Small intestine (tissue), 7 donors: ENCODE measurements around the gene LIMS2. TPM values are rescaled to one million over a fixed set of nuclear protein-coding genes. Genes with fewer than 3 reads are reported as not detected.

Experiments
- DNase-seq, 2 donors: peaks; one replicate each; pipeline versions ENCODE4 v3.0.0 to v3.0.0-alpha.2; 2013
- FAIRE-seq: peaks from 2 replicates; lab custom pipeline; 2012; peaks lifted over from hg19 to GRCh38; lab: Jason Lieb, UNC
- H3K27ac ChIP-seq, 3 donors: one replicate each; pipeline ENCODE4 v1.5.1; 2013; ENCODE audit warnings: low read length in 2 of 3, mild to moderate bottlenecking in 2 of 3, control low read depth in 1 of 3, inconsistent platforms in 1 of 3, low read depth in 1 of 3, moderate library complexity in 1 of 3
- H3K27me3 ChIP-seq, 3 donors: one replicate each; pipeline ENCODE4 v1.6.1; 2013; ENCODE audit warnings: low read length in 3 of 3, inconsistent platforms in 1 of 3; ENCODE audit not compliant: control insufficient read depth in 3 of 3, insufficient read depth in 3 of 3
- H3K36me3 ChIP-seq, 3 donors: one replicate each; pipeline ENCODE4 v1.6.1; 2013; ENCODE audit warnings: low read length in 3 of 3, inconsistent platforms in 1 of 3, low read depth in 1 of 3, mild to moderate bottlenecking in 1 of 3, moderate library complexity in 1 of 3; ENCODE audit not compliant: control insufficient read depth in 3 of 3, insufficient read depth in 2 of 3
- H3K4me1 ChIP-seq, 3 donors: one replicate each; pipeline ENCODE4 v1.6.1; 2013; ENCODE audit warnings: low read length in 2 of 3, inconsistent platforms in 1 of 3, low read depth in 1 of 3, mild to moderate bottlenecking in 1 of 3, moderate library complexity in 1 of 3; ENCODE audit not compliant: control insufficient read depth in 3 of 3, insufficient read depth in 2 of 3
- H3K4me3 ChIP-seq, 3 donors: one replicate each; pipeline ENCODE4 v1.5.1; 2013; ENCODE audit warnings: low read length in 3 of 3, control low read depth in 1 of 3, inconsistent platforms in 1 of 3, low read depth in 1 of 3, mild to moderate bottlenecking in 1 of 3, moderate library complexity in 1 of 3
- H3K9me3 ChIP-seq, 2 donors: one replicate each; pipeline ENCODE4 v1.6.1; 2013; ENCODE audit warnings: low read depth in 1 of 2, low read length in 1 of 2; ENCODE audit not compliant: control insufficient read depth in 2 of 2, insufficient read depth in 1 of 2
- WGBS, 3 donors: extraction: QIAGEN DNeasy Blood & Tissue Kit; methylation state at CpG; one replicate each; pipeline ENCODE4 v1.1.7; 2013; 5-methylcytosine and 5-hydroxymethylcytosine counted together
- polyA plus RNA-seq, 4 donors: library from polyadenylated mRNA; stranded (reverse) in 3 of 4; unstranded in 1 of 4; fragments of 200-250 nt in 3 of 4; fragments of 120-200 nt in 1 of 4; gene quantifications; one replicate each; pipeline versions ENCODE4 v1.2.1 to v1.2.3, GENCODE V29; 2013
- donor health status: healthy with polysubstance abuse.
- donor health status: control.
- donor health status: control.
- donor health status: Bipolar disorder and iron deficiency.
- donor health status: healthy.

LIMS2 gene
- polyA plus RNA-seq, 4 donors = 2.2 to 39.5 (median 8.6) TPM

- H3K4me1 ChIP-seq = peaks cover 0 to 11% (median under 1%) of the 10 kb centered on the region in 3 donors
- WGBS, 3 donors = 95 to 98% (median 97%) methylated on average over 21 of the region's 21 CpGs
These were observed 22.3 kb upstream of the LIMS2 start for GRCh38 chr2:127697482-127698180.

DNA sequence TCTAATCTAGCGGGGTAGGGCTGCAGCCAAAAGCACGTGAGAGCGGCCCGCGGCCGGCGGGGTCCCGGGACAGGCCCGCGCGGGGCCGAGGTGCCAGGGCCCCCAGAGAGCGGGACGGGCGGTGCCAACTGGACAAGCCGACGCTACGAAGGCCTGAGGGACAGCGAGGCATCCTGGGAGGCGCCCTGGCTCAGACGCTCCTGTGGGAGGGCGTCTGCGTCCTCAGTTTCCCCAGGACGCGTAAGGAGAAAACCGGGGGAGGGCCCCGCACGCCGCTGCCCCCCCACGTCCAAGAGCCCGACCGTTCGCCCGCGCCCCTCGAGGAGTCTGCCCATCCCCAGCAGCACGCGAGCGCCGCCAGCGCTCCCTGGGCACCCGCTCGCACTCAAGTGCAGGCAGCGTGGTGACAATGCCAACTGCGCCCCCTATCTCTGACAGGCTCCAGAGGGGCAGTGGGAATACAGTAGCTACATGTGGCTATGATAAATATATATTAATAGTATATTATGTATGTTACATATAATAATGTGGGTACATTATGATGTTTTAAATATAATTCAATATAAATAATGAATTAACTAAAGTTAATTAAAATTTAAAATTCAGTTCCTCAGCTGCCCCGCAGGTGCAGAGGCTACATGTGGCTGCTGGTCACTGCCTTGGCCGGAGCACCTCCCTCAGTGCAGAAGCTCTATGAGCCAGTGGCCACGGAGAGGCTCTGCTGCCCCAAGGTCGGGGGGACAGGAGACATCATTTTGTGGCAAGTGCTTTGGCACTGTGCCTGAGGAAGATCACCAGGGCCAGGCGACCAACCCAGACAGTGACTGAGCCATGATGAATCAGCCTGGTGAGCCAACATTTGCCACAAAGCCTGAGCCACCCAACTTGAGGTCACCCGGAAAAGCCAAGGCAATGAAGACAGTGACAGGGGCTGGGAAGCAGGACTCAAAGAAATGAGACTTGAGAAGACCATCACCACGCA, 20.5 kb upstream of the LIMS2 start:
- DNase-seq (peak; percentile 54 to 69), FAIRE-seq (no peak)
- 31 to 43% (median 41%) methylated on average over 46 to 52 of the region's 52 CpGs for WGBS, 3 donors
- peaks cover 0 to 2% (median 0%) of the 10 kb centered on the region in 3 donors for H3K36me3 ChIP-seq
- H3K9me3 ChIP-seq = peaks cover 0 to 5% of the 10 kb centered on the region in 2 donors
- no peak overlapping the region for H3K27ac ChIP-seq
- peaks cover 0 to 8% (median 0%) of the 10 kb centered on the region in 3 donors for H3K4me1 ChIP-seq
- peaks cover 0 to 7% (median 0%) of the 10 kb centered on the region in 3 donors for H3K27me3 ChIP-seq
- no peak overlapping the region for H3K4me3 ChIP-seq

More at GRCh38 chr2:127697482-127698180, 22.3 kb upstream of the LIMS2 start:
- no peak overlapping the region for H3K4me3 ChIP-seq
- H3K27me3 ChIP-seq = peaks cover 0 to 7% (median 0%) of the 10 kb centered on the region in 3 donors
- DNase-seq (no peak), FAIRE-seq (no peak)
- no peaks in the 10 kb centered on the region for H3K9me3 ChIP-seq
- H3K36me3 ChIP-seq = peaks cover 0 to 2% (median 0%) of the 10 kb centered on the region in 3 donors
- H3K27ac ChIP-seq = no peak overlapping the region

GRCh38 chr2:127694986-127695385, 19.7 kb upstream of the LIMS2 start:
- no peak overlapping the region for H3K4me3 ChIP-seq
- H3K27ac ChIP-seq = no peak overlapping the region
- H3K9me3 ChIP-seq = peaks cover 3 to 13% of the 10 kb centered on the region in 2 donors
- H3K36me3 ChIP-seq = peaks cover 0 to 2% (median 0%) of the 10 kb centered on the region in 3 donors
- H3K27me3 ChIP-seq = peaks cover 0 to 7% (median 0%) of the 10 kb centered on the region in 3 donors
- 86 to 91% (median 89%) methylated on average over 9 of the region's 9 CpGs for WGBS, 3 donors
- FAIRE-seq (no peak), DNase-seq (no peak)
- no peaks in the 10 kb centered on the region for H3K4me1 ChIP-seq

GRCh38 chr2:127690696-127691095, 15.4 kb upstream of the LIMS2 start:
- FAIRE-seq = no peak
- 83 to 92% (median 87%) methylated on average over 2 of the region's 2 CpGs for WGBS, 3 donors
- H3K27me3 ChIP-seq = peaks cover 0 to 6% (median 0%) of the 10 kb centered on the region in 3 donors

GRCh38 chr2:127688405-127688804, 13.1 kb upstream of the LIMS2 start:
- FAIRE-seq = no peak
- H3K27ac ChIP-seq = no peak overlapping the region
- WGBS, 3 donors = 61 to 70% (median 68%) methylated on average over 1 of the region's 1 CpG
- H3K27me3 ChIP-seq = no peaks in the 10 kb centered on the region
- H3K4me3 ChIP-seq = no peak overlapping the region
- H3K9me3 ChIP-seq = peaks cover 3 to 13% of the 10 kb centered on the region in 2 donors
- no peaks in the 10 kb centered on the region for H3K4me1 ChIP-seq
- DNase-seq = no peak
- no peaks in the 10 kb centered on the region for H3K36me3 ChIP-seq

More at GRCh38 chr2:127690696-127691095, 15.4 kb upstream of the LIMS2 start:
- H3K4me3 ChIP-seq = no peak overlapping the region
- no peaks in the 10 kb centered on the region for H3K4me1 ChIP-seq
- DNase-seq = no peak
- H3K36me3 ChIP-seq = no peaks in the 10 kb centered on the region
- peaks cover 3 to 13% of the 10 kb centered on the region in 2 donors for H3K9me3 ChIP-seq
- no peak overlapping the region for H3K27ac ChIP-seq

DNA sequence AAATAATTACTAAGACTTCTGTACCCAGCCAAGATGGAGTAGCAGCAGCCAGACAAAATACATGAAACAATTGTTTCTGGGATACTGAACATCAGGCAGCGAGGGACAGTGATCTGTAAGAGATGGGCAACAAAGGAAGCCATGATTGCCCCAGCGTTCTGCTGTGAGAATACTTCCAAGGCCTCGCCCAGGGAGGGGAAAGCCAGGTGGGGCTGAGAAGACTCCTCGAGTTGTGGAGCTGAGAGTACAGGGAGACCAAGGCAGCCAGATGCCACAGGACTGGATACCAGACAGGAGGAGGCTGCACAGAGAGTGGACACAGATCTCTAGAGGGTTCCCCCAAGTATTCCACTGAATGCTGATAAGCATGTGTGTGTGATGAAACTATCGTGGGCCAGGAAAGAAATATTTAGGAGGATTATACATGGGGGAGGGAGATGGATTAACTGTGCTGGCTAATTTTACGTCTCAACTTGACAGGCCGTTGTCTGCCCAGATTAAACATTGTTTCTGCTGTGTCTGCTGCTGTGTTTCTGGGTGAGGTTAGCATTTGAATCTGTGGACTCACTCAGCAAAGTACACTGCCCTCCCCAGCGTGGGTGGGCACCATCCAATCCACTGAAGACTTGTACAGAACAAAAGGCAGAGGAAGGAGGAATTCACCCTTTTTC, 10.2 kb upstream of the LIMS2 start:
- Histone ChIP-seq H3K27ac (no peak overlapping the region), H3K27me3 (peaks cover 0 to 10% (median 0%) of the 10 kb centered on the region in 3 donors), H3K9me3 (peaks cover 2 to 5% of the 10 kb centered on the region in 2 donors), H3K4me1 (no peaks in the 10 kb centered on the region), H3K4me3 (no peak overlapping the region), H3K36me3 (no peaks in the 10 kb centered on the region)
- FAIRE-seq (no peak), DNase-seq (no peak)
- 57 to 70% (median 64%) methylated on average over 8 of the region's 8 CpGs for WGBS, 3 donors

DNA sequence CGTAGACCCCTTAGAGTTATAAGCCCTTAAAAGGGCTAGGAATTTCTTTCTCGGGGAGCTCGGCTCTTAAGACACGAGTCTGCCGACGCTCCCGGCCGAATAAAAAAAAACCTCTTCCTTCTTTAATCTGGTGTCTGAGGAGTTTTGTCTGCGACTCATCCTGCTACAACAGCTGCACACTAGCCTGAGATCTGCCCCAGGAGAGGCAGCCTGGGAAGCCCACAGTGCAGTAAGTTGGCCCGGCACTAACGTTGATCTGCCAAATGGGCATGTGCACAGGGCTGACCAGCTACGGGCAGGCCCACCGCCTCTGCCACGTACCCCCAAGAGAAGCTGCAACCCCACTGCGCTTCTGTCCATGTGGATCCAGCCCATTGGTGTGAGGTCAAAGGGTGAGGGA, 8.4 kb upstream of the LIMS2 start:
- no peak for FAIRE-seq
- DNase-seq = no peak
- 62 to 93% (median 85%) methylated on average over 15 of the region's 15 CpGs for WGBS, 3 donors
- H3K27ac ChIP-seq = no peak overlapping the region
- peaks cover 0 to 17% (median 0%) of the 10 kb centered on the region in 3 donors for H3K27me3 ChIP-seq
- H3K4me3 ChIP-seq = no peak overlapping the region
- H3K4me1 ChIP-seq = no peaks in the 10 kb centered on the region
- no peaks in the 10 kb centered on the region for H3K9me3 ChIP-seq
- no peaks in the 10 kb centered on the region for H3K36me3 ChIP-seq

DNA sequence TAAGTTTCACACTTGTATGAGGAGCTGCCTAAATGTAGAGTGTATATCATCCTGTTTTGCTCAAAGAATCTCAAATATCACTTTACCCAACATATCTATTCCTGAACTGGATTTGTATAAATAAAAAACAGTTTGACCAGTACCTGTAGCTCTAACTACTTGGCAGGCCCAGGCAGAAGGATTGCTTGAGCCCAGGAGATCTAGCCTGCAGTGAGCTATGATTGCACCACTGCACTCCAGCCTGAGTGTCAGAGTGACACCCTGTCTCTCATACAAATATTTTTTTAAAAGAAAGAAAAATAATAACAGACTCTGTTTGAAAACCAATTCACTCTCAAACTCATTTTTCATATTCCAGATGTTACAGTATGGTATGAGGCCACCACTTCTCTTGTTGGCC, 7.7 kb upstream of the LIMS2 start:
- H3K27me3 ChIP-seq = peaks cover 0 to 24% (median 0%) of the 10 kb centered on the region in 3 donors
- no peaks in the 10 kb centered on the region for H3K36me3 ChIP-seq
- no peaks in the 10 kb centered on the region for H3K4me1 ChIP-seq
- no peak overlapping the region for H3K27ac ChIP-seq
- H3K4me3 ChIP-seq = no peak overlapping the region
- FAIRE-seq (no peak), DNase-seq (no peak)
- no peaks in the 10 kb centered on the region for H3K9me3 ChIP-seq
